A673 (cell line): ENCODE measurements around the gene NOTCH2NLA. TPM values are rescaled to one million over a fixed set of nuclear protein-coding genes. Genes with fewer than 3 reads are reported as not detected.
"Not testable (repeated sequence)": the region's sequence is repeated elsewhere in the genome, so short reads cannot be mapped to it uniquely, and the experiment has no call there.

Experiments used
- Bru-seq: library from RNA; stranded (reverse); fragments of 400-500 nt; gene quantifications from one replicate; lab custom pipeline; 2021; lab: Mats Ljungman, UMichigan
- BruChase-seq, 2 experiments: library from RNA; stranded (reverse); fragments of 400-500 nt; gene quantifications; one replicate each; lab custom pipeline; 2021; lab: Mats Ljungman, UMichigan
- BruUV-seq: library from RNA; stranded (reverse); fragments of 400-500 nt; replicated peaks from 2 replicates; lab custom pipeline; 2021; lab: Mats Ljungman, UMichigan
- CTCF ChIA-PET: fragments of 300-600 bp; sonication (Branson Sonifier 250); formaldehyde crosslinking; loops from one replicate; lab custom pipeline; 2022; ENCODE audit warnings: antibody characterized with exemption; lab: Charles Lee
- POLR2A ChIA-PET: fragments of 300-600 bp; sonication (Branson Sonifier 250); formaldehyde crosslinking; loops from one replicate; lab custom pipeline; 2022; ENCODE audit warnings: antibody characterized with exemption; ENCODE audit not compliant: low non-redundant PET; lab: Charles Lee
- DNase-seq: peaks from one replicate; pipeline ENCODE4 v3.0.0-alpha.2; 2015; ENCODE audit warnings: low spot score
- H3K27ac ChIP-seq: fragments of 200-600 bp; sonication (generic); 2 replicates; pipeline ENCODE4 v1.5.1; 2016; ENCODE audit warnings: mixed run types, low read depth, mild to moderate bottlenecking, mixed read lengths, antibody characterized with exemption, low read length; ENCODE audit not compliant: poor library complexity, severe bottlenecking
- H3K27me3 ChIP-seq: fragments of 200-600 bp; sonication (generic); replicated peaks from 2 replicates; pipeline ENCODE4 v1.6.1; 2017; ENCODE audit warnings: mixed run types, low read depth, mild to moderate bottlenecking, mixed read lengths, antibody characterized with exemption, low read length; ENCODE audit not compliant: insufficient read depth, poor library complexity
- H3K36me3 ChIP-seq: fragments of 200-600 bp; sonication (generic); 2 replicates; pipeline ENCODE4 v1.6.1; 2016; ENCODE audit warnings: mixed run types, mild to moderate bottlenecking, mixed read lengths, antibody characterized with exemption, low read length; ENCODE audit not compliant: insufficient read depth, poor library complexity, severe bottlenecking
- H3K4me1 ChIP-seq: fragments of 200-600 bp; sonication (generic); 2 replicates; pipeline ENCODE4 v1.6.1; 2017; ENCODE audit warnings: mixed run types, mild to moderate bottlenecking, mixed read lengths, antibody characterized with exemption, low read length; ENCODE audit not compliant: insufficient read depth, poor library complexity, severe bottlenecking
- H3K4me3 ChIP-seq: fragments of 200-600 bp; sonication (generic); 2 replicates; pipeline ENCODE4 v1.5.1; 2016; ENCODE audit warnings: low read depth, mixed run types, mild to moderate bottlenecking, mixed read lengths, low read length; ENCODE audit not compliant: poor library complexity, severe bottlenecking
- H3K9me3 ChIP-seq: fragments of 200-600 bp; sonication (generic); 2 replicates; pipeline ENCODE4 v1.6.1; 2016; ENCODE audit warnings: mixed run types, low read depth, mild to moderate bottlenecking, mixed read lengths, antibody characterized with exemption, low read length; ENCODE audit not compliant: poor library complexity, severe bottlenecking
- intact Hi-C: fragments of 100-400 bp; cut with micrococcal nuclease; formaldehyde crosslinking; loops from one replicate; pipeline ENCODE4 v1.10.0; 2022; ENCODE audit not compliant: unreplicated experiment
- long read RNA-seq: library from polyadenylated mRNA; stranded (forward); transcript quantifications from one replicate; pipeline ENCODE4 v2.0.0, GENCODE V29; 2022
- total RNA-seq: library from RNA; stranded (reverse); gene quantifications from 2 replicates; pipeline ENCODE4 v1.2.3, GENCODE V29; 2021

NOTCH2NLA gene
- total RNA-seq = 35.2 and 40.1 TPM in 2 replicates
- percentile 67 among the genes with signal in this experiment for Bru-seq, nascent RNA
- percentile 81 among the genes with signal in this experiment for BruChase-seq, experiment 1, labeled RNA remaining after a 2-hour chase
- BruChase-seq, experiment 2, labeled RNA remaining after a 6-hour chase = percentile 70 among the genes with signal in this experiment
- long read RNA-seq, transcript NOTCH2NLA-201 (5 exons, 1,874 nt) = major isoform, 48 of 52 reads
- long read RNA-seq, partial matches to known transcripts = 0 of 52 reads
- long read RNA-seq, other reads (novel, unspliced or antisense) = 4 of 52 reads

DNA sequence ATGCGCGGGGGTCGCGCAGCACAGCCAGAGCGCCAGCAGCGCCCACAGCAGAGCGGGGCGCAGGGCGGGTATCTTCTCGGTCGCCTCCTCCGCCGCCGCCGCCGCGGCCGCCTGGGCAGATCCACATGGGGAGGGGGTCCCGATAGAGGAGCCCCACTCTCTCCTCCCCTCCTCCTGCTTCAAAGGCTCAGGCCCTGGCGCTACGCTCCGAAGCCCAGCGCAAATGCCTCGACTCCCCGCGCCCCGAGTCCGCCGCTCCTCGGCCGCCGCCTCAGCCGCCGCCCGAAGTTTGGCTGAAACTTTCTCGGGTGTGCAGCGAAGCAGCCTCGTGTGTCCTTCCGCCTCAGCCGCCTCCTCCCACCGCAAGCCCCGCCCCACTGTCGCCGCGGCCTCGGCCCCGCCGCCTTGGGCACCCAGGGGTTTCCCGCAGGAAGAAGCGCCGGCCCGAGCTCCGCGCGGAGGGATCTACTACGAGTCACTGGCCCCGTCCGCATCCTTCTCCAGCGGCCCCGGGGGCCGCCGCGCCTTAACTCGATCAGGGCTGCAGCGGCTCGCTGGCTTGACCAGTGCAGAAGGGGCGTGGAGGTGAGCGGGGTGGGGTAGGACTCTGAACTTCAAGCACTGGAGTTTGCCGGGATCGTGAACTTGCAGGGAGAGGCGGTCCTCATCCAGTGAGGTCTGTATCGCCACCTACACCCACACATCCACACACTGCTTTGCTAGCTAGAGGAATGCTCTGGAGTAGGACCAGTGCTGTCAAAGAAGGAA is at the start of gene NOTCH2NLA:
TSS of gene NOTCH2NLA (minus strand) at position 312 of the 768 bp plus-strand sequence. CDS start 39,684 bp downstream, outside the sequence.
- Histone ChIP-seq H3K27ac (peak within 1 kb of the TSS; percentile 61), H3K4me3 (peak within 1 kb of the TSS; percentile 52)
- H3K27me3 ChIP-seq = not testable (repeated sequence)

DNA sequence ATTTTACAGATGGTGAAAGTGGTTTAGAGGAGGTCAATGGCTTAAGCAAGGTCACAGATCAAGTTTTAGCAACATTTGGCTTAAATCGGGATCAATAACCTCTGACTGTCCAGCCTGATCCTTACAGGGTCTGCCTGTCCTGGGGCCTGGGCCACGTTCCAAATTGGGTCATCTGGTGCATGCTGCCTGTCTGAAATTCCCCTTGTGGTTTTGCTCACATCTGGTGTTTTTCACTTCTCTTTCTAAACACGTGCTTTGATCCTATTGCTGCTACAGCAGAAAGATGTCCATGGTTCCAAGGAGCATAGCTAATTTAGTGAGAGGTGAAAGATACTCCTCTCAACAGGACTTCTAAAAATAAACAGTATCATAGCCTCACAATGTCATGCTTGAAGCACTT is 49.5 kb upstream of the NOTCH2NLA start:
- H3K4me3 ChIP-seq, H3K27ac ChIP-seq, POLR2A ChIA-PET, H3K4me1 ChIP-seq, CTCF ChIA-PET, H3K36me3 ChIP-seq, intact Hi-C loops, H3K27me3 ChIP-seq, BruUV-seq, DNase-seq, H3K9me3 ChIP-seq: not testable (repeated sequence)

More for the DNA sequence above, at the start of gene NOTCH2NLA:
- BruUV-seq, CTCF ChIA-PET, POLR2A ChIA-PET, H3K9me3 ChIP-seq, H3K36me3 ChIP-seq, intact Hi-C loops, H3K4me1 ChIP-seq: not testable (repeated sequence)
- DNase-seq = peak; percentile 30

DNA sequence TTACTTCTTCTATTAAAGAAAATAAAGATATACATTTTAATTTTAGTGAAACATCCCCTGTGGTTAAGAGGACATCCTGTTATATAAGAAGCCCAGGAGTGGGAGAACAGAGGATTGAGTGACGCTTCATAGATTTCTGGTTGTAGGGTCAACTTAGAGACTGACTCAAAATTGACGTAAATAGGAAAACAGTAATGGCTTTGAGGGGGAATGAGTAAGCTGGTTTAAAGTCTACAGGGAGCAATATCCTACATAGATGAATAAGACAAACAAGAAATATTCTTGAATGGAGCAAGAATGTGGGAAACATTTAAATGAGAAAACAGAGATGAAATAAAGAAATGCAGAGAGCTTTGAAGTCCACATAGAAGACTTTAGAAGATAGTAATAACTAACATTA is 48.3 kb upstream of the NOTCH2NLA start:
- H3K27me3 ChIP-seq, DNase-seq, H3K36me3 ChIP-seq, H3K9me3 ChIP-seq, intact Hi-C loops, BruUV-seq, POLR2A ChIA-PET, H3K4me1 ChIP-seq, H3K27ac ChIP-seq, H3K4me3 ChIP-seq, CTCF ChIA-PET: not testable (repeated sequence)

DNA sequence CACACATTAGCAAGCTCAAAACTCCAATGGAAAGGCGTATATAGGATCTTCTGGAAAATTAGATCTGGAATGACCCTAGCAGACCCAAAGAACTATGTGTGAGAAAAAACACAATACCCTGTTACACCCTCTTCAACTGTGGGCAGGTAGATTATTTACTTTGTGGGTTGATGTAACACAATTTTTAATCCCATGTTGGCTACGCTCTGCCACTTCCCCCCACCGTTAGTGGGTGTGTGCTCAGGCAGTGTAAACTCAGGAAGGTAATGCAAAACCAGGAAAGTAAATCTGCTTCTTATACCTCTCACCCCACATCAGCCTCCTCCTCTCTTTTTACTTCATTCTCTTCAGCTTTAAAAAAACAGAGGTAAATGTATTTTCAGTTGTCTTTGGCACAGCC is 45.3 kb upstream of the NOTCH2NLA start:
- BruUV-seq, POLR2A ChIA-PET, intact Hi-C loops: not testable (repeated sequence)

DNA sequence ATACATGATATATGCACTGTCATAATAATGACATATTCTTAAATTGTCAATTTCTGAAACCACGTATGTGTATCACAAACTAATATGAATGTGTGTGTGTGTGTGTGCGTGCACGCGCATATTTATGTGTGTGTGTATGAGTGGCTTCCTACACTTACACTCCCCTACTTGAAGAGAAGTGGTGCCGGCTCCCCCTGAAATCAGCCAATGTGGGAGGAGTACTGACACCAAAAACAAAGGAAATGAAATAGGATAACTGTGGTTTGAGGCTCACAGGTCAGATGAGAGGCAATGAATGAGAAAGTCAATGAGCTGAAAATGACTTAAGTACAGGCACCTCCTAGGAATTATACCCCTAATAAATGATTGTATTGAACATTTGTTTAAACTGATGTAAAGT is 44.4 kb upstream of the NOTCH2NLA start:
- intact Hi-C loops, BruUV-seq, H3K27ac ChIP-seq, DNase-seq, H3K4me1 ChIP-seq, H3K9me3 ChIP-seq, POLR2A ChIA-PET, H3K4me3 ChIP-seq, H3K27me3 ChIP-seq, CTCF ChIA-PET, H3K36me3 ChIP-seq: not testable (repeated sequence)

More for the DNA sequence above, 45.3 kb upstream of the NOTCH2NLA start:
- H3K4me3 ChIP-seq, DNase-seq, CTCF ChIA-PET, H3K4me1 ChIP-seq, H3K9me3 ChIP-seq, H3K36me3 ChIP-seq, H3K27ac ChIP-seq, H3K27me3 ChIP-seq: not testable (repeated sequence)

DNA sequence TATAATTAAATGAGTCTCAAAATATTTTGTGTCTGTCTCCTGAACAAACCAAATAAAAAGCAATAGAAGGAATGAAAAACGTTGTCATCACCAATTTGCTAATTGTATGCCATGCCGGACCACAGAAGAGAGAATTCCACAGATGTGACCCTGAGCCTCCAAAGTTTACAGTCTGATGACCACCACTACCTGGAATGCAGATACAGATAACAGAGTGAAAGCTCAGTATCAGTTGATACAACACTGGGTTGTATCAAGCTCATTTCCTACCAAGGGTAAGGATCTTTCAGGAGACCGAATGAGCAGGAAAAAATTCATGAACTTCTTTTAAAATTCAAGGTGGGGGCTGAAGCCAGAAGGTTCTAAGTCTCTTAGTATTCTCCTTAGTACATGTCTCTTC is 43.9 kb upstream of the NOTCH2NLA start:
- CTCF ChIA-PET, POLR2A ChIA-PET: not testable (repeated sequence)

DNA sequence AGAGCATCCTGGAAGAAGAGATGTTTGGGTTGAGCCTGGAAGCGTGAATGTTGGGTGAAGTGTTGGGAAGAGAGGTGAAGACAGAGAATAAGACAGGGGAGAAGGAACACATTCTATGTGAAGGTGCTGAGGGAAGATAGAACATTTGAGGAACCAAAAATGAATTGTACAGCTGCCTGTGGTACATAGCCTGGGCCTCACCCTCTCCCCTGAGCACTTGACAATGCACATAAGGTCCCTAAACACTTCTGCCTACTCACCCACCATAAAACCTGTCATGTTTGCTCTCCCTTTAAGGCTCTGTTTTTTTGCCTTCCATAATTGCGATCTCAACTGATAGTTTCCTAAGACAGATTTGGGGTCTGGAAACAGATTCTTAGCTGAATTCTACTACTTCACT is 43.2 kb upstream of the NOTCH2NLA start:
- POLR2A ChIA-PET, intact Hi-C loops: not testable (repeated sequence)

More for the DNA sequence above, 43.9 kb upstream of the NOTCH2NLA start:
- H3K9me3 ChIP-seq, H3K4me3 ChIP-seq, BruUV-seq, H3K4me1 ChIP-seq, H3K27me3 ChIP-seq, intact Hi-C loops, H3K27ac ChIP-seq, H3K36me3 ChIP-seq, DNase-seq: not testable (repeated sequence)

More for the DNA sequence above, 43.2 kb upstream of the NOTCH2NLA start:
- DNase-seq, H3K4me3 ChIP-seq, H3K4me1 ChIP-seq, CTCF ChIA-PET, H3K27me3 ChIP-seq, H3K36me3 ChIP-seq, H3K27ac ChIP-seq, BruUV-seq, H3K9me3 ChIP-seq: not testable (repeated sequence)
